ENCODE results near the gene C11orf71. TPM values are rescaled to one million over a fixed set of nuclear protein-coding genes. Genes with fewer than 3 reads are reported as not detected.

C11orf71 gene
- total RNA-seq (2022) (3.9 and 5.6 TPM in 2 replicates), Bru-seq, nascent RNA (percentile 62 among the genes with signal in this experiment), BruChase-seq, experiment 1, labeled RNA remaining after a 6-hour chase (percentile 62 among the genes with signal in this experiment), BruChase-seq, experiment 2, labeled RNA remaining after a 2-hour chase (percentile 64 among the genes with signal in this experiment)
- long read RNA-seq, transcript C11orf71-202 (1 exons, 1,980 nt): major isoform, 14 of 14 reads
- long read RNA-seq, partial matches to known transcripts: 0 of 14 reads
- long read RNA-seq, other reads (novel, unspliced or antisense): 0 of 14 reads

GRCh38 chr11:114400216-114400914, at the start of gene C11orf71, which contains the start of gene RBM7:
TSS of gene C11orf71 (minus strand) at chr11:114400511. CDS start at chr11:114400331, 180 bp downstream.
TSS of gene RBM7 (plus strand) at chr11:114400666. CDS start at chr11:114400672, 6 bp downstream.
- intact Hi-C loops (cut with micrococcal nuclease): loop anchor here (1.0 to 5.0 kb wide), 5 partner anchors 40 to 120 kb away; partner anchors contain the start of gene NNMT
- H3K36me3 Mint-ChIP-seq (ENCODE audit: insufficient read depth, unreplicated experiment): peaks cover 19% of the 10 kb centered on the region
- POLR2A ChIA-PET: interaction anchor here (0.6 to 3.8 kb wide), 20 partner anchors 9 to 240 kb away, joined by 3 to 50 read pairs (median 4); partner anchors contain the start of genes NNMT and REXO2
- no peaks in the 10 kb centered on the region for H3K27me3 Mint-ChIP-seq (ENCODE audit: insufficient read depth, unreplicated experiment)
- peaks cover 39% of the 10 kb centered on the region for H3K4me1 Mint-ChIP-seq (ENCODE audit: insufficient read depth, unreplicated experiment)
- peak within 1 kb of the TSS; percentile 100 for H3K27ac Mint-ChIP-seq (ENCODE audit: low read depth, unreplicated experiment)
- TF ChIP-seq, protein P1, sequence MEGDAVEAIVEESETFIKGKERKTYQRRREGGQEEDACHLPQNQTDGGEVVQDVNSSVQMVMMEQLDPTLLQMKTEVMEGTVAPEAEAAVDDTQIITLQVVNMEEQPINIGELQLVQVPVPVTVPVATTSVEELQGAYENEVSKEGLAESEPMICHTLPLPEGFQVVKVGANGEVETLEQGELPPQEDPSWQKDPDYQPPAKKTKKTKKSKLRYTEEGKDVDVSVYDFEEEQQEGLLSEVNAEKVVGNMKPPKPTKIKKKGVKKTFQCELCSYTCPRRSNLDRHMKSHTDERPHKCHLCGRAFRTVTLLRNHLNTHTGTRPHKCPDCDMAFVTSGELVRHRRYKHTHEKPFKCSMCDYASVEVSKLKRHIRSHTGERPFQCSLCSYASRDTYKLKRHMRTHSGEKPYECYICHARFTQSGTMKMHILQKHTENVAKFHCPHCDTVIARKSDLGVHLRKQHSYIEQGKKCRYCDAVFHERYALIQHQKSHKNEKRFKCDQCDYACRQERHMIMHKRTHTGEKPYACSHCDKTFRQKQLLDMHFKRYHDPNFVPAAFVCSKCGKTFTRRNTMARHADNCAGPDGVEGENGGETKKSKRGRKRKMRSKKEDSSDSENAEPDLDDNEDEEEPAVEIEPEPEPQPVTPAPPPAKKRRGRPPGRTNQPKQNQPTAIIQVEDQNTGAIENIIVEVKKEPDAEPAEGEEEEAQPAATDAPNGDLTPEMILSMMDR (IDR thresholded peaks at IDR 0.05; ENCODE audit: unreplicated experiment): no peak
- peak within 1 kb of the TSS; percentile 92 for H3K4me3 Mint-ChIP-seq (ENCODE audit: unreplicated experiment)
- no TSS peak for BruUV-seq (replicated peaks)
- CTCF ChIA-PET: interaction anchor here (0.7 kb wide), 1 partner anchor 60 kb away, joined by 3 read pairs; no protein-coding TSS in a partner anchor
- no peaks in the 10 kb centered on the region for H3K9me3 Mint-ChIP-seq (ENCODE audit: unreplicated experiment)
- DNase-seq (ENCODE audit: unreplicated experiment): peak; percentile 99

GRCh38 chr11:114449845-114450244, 49.5 kb upstream of the C11orf71 start:
- Mint-ChIP-seq H3K9me3 (ENCODE audit: unreplicated experiment) (no peaks in the 10 kb centered on the region), H3K4me1 (ENCODE audit: insufficient read depth, unreplicated experiment) (peaks cover 21% of the 10 kb centered on the region), H3K27me3 (ENCODE audit: insufficient read depth, unreplicated experiment) (no peaks in the 10 kb centered on the region), H3K36me3 (ENCODE audit: insufficient read depth, unreplicated experiment) (peaks cover 43% of the 10 kb centered on the region), H3K27ac (ENCODE audit: low read depth, unreplicated experiment) (peak overlapping the region; percentile 20), H3K4me3 (ENCODE audit: unreplicated experiment) (no peak overlapping the region)
- intact Hi-C loops (cut with micrococcal nuclease): no loop called here
- DNase-seq (ENCODE audit: unreplicated experiment): no peak
- TF ChIP-seq, protein P1 (IDR thresholded peaks at IDR 0.05; ENCODE audit: unreplicated experiment): no peak
- BruUV-seq (replicated peaks): no TSS peak
- ChIA-PET CTCF (interaction anchor here (0.6 to 1.5 kb wide), 4 partner anchors 10 to 137 kb away, joined by 3 to 5 read pairs (median 3); no protein-coding TSS in a partner anchor), POLR2A (interaction anchor here (0.6 to 1.9 kb wide), 4 partner anchors 9 to 191 kb away, joined by 3 to 7 read pairs (median 3); partner anchors contain the start of gene REXO2)

DNA sequence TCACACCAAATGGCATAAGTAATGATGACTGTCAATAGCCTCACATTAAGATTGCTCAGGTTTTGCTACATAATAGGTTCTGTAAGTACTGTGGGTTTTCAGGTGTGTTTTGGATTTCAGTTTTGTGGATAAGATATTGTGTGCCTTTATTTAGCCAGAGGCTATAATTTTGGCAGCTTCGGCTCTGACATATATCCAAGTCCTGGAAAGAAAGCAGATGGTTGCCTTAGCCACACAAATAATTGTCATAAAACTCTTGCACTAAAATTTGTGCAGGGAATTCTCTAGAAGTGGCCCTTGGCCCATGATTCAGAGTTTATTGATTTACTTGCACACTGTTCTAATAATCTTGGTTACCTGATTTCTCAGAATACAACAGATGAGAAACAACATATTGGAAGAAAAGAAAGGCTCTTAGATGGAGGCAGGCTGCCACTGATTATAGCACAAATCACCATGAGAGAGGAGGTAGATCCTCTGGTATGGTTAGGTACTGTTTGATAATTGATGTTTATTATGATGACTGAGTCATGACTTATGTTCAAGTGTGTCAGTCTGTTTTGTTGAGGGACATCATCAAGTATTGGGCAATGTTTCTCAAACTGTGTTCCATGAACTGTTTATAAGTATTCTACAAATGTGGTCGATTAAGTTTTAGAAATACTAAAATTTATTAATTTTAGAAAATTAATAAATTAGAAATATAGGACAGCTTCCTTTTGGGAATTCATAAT, 48.6 kb upstream of the C11orf71 start:
- peak; percentile 24 for DNase-seq (ENCODE audit: unreplicated experiment)
- BruUV-seq (replicated peaks): no TSS peak
- no peaks in the 10 kb centered on the region for H3K27me3 Mint-ChIP-seq (ENCODE audit: insufficient read depth, unreplicated experiment)
- H3K4me3 Mint-ChIP-seq (ENCODE audit: unreplicated experiment): no peak overlapping the region
- no peaks in the 10 kb centered on the region for H3K9me3 Mint-ChIP-seq (ENCODE audit: unreplicated experiment)
- H3K36me3 Mint-ChIP-seq (ENCODE audit: insufficient read depth, unreplicated experiment): peaks cover 52% of the 10 kb centered on the region
- intact Hi-C loops (cut with micrococcal nuclease): no loop called here
- TF ChIP-seq, protein P1 (IDR thresholded peaks at IDR 0.05; ENCODE audit: unreplicated experiment): no peak
- peaks cover 21% of the 10 kb centered on the region for H3K4me1 Mint-ChIP-seq (ENCODE audit: insufficient read depth, unreplicated experiment)
- peak overlapping the region; percentile 20 for H3K27ac Mint-ChIP-seq (ENCODE audit: low read depth, unreplicated experiment)
- CTCF ChIA-PET: interaction anchor here (0.7 to 1.1 kb wide), 2 partner anchors 9 to 16 kb away, joined by 3 read pairs; no protein-coding TSS in a partner anchor
- POLR2A ChIA-PET: interaction anchor here (0.6 to 2.3 kb wide), 4 partner anchors 8 to 192 kb away, joined by 3 to 6 read pairs (median 3); partner anchors contain the start of gene REXO2

Data from MCF 10A (cell line).